HG02885 (cell line): ENCODE data around the gene PARD3.

Source experiments
- ATAC-seq: cut with Tn5 transposase; IDR thresholded peaks from one replicate; pipeline ENCODE4 v1.9.1; 2021; ENCODE audit warnings: mild to moderate bottlenecking; ENCODE audit not compliant: unreplicated experiment, poor library complexity

PARD3 gene

DNA sequence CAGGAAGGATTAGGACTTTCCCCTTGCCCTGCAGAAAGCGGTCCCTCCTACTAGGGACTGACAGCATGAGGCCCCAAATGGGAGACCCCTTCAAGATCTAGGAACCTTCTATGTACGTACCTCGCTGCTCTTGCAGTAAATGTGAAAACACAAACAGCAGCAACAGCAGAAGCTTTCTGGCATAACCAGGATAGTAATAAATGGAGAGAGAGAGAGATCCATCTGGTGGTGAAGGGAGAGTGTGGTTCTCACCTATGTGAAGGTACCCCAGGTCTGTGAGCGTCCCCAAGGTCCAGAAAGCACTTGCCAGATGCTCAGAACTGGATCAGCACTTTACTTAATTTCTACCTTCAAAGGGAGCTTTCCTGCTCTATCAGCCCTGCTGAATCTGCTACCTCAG is 592.7 kb downstream of the PARD3 start:
- no peak for ATAC-seq

DNA sequence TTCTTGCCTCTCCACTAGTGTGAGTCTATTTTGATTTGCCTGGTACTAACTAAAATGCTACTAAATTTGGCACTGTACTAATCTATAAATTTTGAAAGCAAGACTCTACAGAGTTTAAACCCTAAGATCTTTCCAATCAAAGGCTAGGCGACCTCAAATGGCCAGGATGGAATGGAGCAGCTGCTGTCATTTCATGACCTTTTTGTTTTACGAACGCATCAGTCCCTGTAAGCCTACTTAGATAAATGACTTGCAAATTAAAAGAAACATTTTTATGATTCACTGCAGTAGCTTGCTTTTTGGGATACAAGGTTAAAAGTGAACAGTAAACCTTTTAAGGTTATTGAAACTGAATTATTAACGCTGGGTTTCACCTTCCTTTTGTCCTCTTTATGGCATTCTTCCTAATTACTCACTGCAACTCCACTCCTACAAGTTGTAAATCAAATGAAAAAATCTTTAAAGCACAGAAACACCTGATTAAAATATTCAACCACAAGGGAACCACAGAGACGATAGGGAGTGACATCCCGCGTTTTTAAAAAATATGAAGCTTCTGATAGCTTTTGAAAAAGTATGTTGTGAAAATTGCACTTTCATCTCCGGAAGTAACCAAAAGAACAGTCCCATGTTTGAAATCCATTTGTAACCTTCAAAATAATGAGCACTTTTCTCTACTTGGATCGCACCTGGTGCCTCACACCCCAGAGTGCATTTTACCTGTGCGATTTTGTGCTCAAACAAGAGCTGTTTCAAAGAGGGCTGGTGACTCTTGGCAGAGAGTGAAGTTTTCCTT is 595.1 kb downstream of the PARD3 start:
- no peak for ATAC-seq

DNA sequence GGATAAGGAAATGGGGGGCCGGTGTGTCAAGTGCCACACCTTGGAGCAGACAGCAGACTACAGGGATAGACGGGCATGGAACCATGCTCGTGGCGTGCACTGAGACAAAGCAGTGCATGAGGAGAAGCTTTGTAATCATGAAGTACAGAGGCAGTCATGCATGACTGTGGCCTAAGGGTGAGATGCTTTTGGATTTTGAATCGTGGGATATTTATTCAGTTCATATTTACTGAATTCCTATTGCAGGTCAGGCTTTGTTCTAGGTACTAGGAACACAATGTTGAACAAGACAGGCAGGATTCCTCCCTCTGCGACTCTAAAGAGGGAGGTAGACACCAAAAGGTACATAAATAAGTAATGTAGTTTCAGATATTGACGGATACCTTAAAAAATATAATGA is 597.6 kb downstream of the PARD3 start:
- no peak for ATAC-seq

DNA sequence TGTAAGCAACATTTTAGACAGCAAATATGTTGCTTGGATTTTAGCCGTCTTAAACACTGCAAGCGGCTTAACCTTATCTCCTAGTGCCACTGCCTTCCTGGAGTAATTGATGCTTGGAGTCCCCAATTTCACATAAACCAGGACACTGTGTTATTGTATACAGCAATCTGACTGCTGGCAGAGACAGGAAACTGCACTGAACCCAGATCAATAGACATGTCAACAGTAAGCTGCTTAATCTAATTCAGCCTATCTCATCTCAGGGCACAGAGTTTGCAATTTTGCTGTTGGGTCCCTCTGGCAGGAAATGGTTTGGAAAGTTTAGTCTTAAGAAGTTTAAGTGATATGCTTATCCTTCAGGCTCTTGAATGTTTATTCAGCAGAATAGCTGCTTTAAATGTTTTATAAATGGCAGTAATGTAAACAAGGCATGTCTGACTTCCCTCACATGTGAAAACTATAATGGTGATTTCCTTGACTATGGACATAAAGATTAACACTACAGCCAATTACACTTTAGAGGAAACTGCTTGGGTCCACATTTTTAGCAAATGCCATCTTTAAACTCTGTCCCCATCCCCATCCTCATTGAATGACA is 598.6 kb downstream of the PARD3 start:
- ATAC-seq: no peak

DNA sequence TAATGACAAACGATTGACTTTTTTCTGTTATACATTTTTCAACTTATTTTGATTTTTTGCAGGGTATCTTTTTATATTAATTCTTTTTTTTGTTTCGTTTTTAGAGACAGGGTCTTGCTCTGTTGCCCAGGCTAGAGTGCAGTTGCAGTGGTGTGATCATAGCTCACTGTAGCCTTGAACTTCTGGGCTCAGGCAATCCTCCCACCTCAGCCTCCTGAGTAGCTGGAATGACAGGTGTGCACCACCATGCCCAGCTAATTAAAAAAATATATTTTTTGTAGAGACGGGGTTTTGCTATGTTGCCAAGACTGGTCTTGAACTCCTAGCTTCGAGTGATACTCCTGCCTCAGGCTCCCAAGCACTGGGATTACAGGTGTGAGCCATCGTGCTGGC is 601.3 kb downstream of the PARD3 start:
- ATAC-seq: no peak

DNA sequence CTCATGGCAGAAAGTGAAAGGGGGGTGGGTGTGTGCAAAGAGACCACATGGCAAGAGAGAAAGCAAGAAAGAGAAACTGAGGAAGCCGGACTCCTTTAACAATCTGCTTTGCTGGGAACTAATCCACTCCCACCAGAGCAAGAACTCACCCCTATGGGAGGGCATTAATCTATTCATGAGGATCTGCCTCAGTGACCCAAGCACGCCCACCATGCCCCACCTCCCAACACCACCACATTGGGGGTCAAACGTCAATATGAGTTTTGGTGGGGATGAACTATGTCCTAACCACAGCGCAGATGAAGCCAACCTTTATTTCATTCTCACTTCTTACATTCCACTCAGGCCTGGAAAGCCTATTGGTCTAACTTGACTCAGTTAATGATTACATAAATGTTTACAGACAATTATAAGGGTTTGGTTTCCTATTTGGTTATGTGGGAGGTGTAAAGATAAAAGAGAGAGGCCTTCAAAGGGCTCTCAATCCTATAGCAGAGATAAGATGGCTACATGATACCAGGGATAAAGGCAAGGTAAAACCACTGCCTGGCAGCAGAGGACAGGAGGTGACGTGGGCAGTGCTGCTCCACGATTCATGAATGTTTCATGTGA is 601.8 kb downstream of the PARD3 start:
- ATAC-seq: no peak

DNA sequence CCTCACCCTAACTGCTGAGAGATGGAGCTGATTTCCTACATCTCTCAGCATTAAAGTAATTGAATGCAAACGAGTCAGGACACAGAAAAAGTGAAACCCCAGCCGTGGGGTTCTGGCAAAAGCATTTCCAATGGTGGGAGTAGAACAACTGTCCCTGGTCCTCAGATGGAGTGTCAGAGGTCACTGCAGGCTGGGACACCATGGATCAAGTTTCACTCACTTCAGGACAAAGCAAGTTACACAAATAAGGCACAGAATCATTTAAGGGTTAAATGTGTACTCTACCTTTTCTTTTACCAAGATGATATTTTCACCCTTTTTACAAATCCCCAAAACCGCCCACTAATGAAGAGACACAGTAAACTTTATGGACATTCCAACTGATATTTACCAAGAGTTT is 607.8 kb downstream of the PARD3 start:
- no peak for ATAC-seq

DNA sequence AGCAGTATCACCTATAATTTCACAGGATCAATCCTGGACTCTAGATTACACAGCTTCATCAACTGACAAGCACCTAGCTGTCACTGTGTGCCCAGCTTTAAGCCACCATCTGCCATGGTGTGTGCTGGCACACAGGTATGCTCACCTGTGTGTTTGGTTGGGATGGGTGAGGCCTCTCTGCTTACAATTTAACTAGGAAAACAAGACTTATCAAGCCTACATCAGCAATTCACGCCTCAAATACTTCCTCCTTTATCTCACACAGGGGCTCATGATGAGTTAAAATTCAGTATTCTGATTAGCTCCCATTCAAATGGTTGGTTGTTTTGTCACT is 608.2 kb downstream of the PARD3 start:
- no peak for ATAC-seq

DNA sequence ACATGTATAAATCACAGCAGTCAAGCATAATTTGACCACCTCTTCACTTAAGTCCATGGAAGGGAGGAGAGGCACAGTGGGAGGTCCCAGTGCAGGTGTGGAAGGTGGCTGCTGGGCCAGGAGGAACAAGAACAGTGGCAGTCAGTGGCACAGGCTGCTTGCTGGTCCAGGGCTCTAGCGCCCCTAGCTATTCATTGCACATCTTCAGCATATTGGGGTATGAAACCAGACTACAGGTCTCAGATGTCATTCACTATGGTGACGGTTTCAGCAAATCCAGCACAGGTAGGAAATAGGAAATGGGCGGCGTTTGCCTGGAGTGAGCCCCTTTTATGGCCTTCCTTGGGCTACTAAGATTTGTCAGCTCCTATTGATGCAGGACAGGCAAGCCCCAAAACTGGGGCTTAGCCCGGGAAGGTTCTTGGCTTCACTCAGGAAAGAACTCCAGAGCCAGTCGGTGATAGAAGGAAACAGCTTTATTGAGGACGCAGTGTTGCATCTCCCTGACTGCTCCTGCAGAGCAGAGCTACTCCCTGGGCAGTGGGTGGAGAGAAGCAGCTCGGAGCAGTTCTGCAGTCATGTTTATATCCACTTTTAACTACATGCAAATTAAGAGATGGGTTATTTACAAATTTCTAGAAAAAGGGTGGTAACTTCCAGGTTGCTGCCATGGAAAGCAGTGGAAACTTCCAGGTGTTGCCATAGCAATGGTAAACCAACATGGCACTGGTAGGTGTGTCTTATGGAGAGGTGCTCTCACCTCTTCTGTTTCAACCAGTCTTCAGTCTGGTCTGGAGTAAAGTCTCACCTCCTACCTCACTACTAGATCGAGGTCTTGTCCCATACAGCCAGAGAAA is 608.8 kb downstream of the PARD3 start:
- ATAC-seq: peak; percentile 44

DNA sequence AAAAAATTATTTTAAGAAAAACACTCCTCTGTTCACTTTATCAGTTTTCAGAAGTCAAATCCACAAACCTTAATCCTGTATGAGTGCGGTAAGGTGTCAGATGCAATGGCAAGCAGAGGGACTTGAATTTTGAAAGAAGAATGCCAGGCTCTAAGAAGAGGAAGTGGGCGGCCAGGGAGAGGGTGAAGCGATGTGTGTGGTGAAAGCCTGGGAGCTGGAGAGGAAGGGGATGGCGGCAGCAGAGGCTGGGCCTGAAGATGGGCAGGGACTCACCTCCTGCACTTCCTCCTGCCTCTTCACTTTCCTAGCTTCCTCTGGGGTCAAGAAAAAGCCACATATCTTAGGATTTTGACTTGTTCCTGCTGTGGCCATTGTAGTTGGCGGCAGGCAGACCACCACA is 609.6 kb downstream of the PARD3 start:
- ATAC-seq: no peak

DNA sequence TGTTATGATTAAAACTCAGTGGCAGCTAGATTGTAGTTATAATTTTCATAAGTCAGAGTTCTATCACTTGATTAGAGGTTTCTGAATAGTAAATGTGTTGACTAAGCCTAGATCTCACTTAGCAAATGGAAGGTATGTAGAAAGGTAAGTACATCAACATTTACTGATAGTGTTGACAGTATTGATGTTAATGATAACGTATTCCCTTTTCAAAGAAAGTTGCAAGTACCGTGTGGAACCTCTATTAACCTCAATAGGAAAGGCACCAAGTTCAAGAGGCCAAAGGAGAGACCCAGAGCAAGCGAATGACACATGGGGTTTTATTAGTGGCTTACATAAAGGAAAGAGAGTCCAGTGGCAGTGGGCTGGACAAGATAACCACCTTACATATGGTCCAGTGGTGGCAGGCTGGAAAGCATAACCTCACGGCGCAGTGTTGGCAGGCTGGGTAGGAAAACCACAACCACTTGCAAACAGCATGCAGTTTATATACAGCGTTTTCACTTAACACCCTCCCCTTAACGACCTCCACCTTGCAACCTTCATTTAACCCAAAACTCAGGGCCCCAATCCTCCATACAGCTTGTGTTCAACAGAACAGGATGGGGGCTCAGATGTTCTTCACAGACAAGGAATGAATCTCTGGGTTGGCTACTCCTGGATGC is 611.0 kb downstream of the PARD3 start:
- ATAC-seq: no peak

DNA sequence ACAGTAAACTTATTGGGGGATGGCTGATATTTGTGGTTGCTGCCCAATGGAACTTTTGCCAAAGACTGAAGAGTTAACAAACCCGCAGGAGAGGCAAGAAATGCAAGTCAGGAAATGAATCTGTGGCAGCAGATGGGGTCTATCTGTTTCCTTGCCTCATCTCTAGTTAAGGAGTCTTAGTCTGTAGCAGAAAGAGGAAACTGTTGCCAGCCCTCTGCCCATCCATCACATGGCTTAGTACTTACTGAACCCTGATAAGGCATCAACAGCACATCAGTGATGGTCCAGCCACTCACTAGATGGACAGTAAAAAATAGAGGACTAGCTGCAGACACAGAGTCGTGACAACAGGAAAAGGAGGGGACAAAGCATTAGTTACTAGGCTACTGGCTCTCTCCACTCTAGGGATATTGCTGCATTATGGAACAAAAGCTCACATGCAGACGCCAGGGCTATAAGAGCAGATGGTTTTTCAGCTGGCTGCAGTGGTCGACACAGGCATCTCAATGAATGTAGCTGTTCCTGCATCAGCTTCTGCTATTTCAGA is 614.7 kb downstream of the PARD3 start:
- ATAC-seq: no peak

DNA sequence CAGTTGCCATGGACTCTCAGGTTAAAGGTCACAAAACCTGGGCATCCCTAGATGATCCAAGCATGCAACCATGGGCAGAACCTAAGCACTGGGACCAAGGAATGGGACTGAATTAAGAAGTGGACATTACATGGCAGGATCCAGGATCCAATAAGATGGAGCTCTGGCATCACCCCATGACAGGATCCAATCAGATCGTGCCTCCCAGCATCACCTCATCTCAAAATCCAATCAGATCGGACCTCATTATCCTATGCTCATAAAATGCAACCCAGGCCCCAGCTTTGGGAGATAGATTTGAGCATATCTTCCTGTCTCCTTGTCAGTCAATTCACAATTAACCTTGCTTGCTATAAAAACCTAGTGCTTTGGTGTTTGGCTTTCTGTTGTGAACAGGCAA is 616.1 kb downstream of the PARD3 start:
- no peak for ATAC-seq

DNA sequence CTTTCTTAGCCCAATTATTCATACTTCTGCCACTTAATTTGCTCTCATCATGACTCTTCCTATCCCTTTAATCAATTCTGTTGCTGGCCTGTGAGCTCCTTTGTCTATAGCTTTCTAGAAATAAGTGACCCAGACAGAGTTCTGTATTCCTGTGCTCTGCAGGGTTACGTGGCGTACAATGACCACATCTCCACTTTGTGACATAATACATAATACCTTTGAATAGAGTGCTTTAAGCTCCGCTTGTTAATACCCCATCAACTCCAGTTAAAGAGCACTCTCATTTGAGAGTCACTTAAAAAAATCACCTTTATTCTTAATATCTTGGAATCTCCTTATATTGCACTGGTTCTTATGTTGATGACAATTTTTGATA is 619.0 kb downstream of the PARD3 start:
- ATAC-seq: no peak

DNA sequence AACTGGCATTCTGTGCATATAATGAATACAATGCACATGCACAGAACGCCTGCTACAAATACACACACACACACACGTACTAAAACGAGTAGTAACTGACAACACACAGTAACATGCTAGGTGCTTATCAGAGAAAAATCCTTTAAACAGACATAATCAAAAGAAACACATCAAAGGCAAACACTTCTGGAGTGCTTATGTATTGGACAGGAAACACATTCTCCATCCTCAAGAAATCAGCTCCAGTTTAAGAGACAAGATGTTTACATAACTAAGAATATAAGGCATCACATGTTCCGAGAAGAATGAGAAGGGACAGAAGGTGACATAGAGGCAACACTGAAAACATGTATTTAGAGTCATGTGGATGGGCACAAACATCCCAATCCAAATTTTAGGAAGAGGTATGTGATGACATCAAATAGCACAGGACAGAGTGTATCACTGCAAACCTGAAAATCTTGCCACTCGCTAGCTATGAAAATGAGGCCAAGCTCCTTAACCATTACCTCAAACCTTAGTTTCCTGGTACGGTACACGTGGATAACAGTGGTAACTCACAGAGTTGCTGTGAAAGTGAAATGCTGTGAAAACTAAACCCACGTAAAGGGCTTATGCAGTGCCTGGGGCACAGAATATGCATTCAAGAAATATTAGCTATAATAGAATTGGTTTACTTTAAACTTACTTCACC is 619.6 kb downstream of the PARD3 start:
- ATAC-seq: no peak

DNA sequence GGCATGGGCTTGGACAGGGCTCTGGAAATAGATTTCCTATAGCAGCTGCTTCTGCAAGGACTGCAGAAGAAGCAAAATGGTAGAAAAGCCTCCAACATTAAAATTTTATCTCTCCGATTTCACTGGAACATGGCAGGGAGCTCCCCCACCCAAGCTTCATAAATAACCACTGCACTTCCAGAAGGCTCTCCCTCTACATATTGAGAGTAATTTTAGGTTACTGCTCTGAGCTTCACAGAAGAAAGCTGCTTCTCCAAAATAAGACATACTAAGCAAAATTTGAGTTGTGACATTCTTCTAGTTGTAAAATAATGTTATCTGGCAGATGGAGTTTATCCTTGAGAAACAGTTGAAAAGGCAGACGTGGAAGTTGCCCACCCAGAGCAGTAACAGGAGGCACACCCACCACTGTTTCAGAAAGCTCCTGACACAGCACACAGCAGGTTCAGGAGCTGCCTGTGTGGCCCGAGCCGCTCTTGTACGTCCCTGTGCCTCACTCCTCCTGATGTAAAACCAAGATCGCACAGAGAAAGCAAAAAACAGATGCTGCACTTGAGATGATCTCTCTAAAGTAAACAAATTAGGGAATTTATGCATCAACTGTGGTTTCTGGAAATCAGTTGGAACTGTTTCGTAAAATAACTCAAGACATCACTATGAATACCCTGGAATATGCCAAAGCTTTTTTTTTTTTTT is 621.0 kb downstream of the PARD3 start:
- ATAC-seq: no peak

DNA sequence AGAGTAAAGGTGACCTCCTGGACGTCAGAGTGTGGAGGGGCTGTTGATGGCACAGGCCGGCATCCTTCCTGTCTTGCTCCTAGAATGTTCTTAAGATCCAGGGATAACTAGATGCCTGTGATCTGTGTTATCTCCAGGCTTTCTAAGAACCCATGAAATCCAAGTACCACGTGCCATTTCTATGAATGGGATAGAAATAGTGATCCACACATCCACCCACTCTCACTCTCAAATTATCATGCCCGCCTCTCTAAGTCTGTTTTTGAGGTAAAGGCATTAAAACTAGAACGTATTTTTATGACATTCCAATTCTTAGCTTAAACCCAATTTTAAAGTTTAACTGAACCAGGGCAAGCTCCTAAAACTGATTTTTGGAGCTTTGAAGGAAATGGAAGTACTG is 622.5 kb downstream of the PARD3 start:
- ATAC-seq: no peak

DNA sequence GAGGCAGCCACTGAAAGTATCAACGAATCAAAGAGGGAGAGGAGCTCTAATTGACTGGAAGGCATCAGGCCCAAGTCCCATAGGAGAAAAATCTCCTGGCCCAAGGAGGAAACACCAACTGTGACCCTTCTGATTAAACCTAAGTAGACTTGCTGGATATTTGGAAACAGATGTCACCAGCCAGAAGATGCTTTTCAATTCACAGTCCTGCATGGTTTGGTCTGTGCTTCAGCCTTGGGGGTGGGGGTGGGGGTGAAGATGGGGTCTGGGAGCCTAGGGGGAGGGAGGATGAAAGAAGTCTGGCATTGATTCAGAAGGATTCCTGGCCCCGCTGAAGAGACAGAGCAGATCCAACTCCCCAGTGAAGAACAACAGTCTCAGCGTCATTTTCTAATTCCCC is 623.7 kb downstream of the PARD3 start:
- ATAC-seq: no peak

DNA sequence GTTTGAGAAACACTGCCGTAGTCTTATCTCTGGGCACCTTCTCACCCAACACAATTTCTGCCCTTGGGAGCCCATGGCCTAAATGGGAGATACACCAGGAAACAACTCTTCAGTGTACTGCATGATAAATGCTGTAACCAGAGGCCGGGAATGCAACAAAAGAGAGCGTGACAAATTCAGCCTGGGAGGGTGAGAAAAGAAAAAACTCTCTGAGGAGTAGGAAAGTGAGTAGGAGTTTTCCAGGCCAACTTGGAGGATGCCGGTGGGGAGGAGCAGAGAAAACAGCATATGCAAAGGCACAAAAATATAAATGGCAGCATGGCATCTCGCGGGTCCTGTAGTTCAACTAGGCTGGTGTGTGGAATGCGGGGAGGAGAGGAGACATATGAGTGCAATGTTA is 624.5 kb downstream of the PARD3 start:
- no peak for ATAC-seq
